HG02885 (cell line): ENCODE results near the gene MCCD1.
"Not testable (repeated sequence)": the region's sequence is repeated elsewhere in the genome, so short reads cannot be mapped to it uniquely, and the experiment has no call there.

ENCODE experiments used
- ATAC-seq: cut with Tn5 transposase; IDR thresholded peaks from one replicate; pipeline ENCODE4 v1.9.1; 2021; ENCODE audit warnings: mild to moderate bottlenecking; ENCODE audit not compliant: unreplicated experiment, poor library complexity

MCCD1 gene, protein sequence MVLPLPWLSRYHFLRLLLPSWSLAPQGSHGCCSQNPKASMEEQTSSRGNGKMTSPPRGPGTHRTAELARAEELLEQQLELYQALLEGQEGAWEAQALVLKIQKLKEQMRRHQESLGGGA

DNA sequence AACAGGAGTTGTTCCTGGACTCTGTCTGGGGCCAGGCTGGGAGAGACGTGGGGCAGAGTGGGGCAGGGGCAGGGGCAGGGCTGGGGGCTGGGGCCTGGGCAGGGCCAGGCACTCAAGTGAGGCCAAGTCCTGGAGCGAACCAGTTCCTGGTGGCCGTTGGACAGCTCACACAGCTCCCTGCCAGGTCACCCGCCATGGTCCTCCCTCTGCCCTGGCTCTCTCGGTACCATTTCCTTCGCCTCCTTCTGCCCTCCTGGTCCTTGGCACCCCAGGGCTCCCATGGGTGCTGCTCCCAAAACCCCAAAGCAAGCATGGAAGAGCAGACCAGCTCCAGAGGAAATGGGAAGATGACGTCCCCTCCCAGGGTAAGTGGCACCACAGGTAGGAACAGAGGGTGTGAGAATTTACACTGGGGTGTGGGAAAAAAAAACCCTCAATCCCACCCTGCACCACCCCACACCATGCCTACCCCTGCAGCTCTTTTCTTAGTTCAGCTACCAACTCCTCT lies at the start of gene MCCD1:
Gene MCCD1, plus strand, starts transcription at position 142 of the 508 bp plus-strand sequence. Its CDS starts 53 bp downstream, at position 195.
- no peak for ATAC-seq

DNA sequence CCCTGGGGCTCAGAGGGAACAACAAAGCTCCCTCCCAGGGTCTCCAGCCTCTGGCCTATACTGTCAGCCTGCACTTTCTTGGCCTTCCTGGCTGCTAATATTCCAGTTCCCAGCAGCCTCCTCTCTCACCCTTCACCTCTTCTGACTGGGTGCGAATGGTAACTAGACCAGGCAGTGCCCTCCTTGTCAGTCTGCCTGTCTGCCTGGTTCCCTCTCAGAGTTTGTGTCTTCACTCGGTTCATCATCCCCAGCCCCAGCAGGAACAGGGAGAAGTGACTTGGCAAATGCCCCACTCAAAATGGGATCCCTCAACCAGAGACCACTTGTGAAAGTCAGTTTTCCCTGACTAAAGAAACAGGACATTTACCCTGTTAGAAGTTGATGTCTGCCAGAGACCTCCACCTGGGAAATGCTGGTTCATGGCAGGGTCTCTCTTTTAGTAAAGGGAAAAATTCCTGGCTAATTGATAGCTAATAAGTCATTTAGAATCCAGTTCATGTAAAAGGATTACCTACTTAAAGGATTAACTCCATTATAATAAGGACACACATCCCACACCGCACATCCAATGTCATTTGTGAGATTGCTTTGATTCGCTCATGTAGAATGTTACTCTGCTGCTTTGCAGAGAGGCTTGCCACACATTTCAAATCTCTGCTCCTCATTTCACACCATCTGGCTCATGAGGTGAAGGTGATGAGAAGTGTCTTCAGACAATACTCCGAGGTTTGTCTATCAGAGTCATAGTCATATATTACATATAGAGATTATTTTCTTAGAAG lies 49.4 kb upstream of the MCCD1 start:
- ATAC-seq, result no peak

DNA sequence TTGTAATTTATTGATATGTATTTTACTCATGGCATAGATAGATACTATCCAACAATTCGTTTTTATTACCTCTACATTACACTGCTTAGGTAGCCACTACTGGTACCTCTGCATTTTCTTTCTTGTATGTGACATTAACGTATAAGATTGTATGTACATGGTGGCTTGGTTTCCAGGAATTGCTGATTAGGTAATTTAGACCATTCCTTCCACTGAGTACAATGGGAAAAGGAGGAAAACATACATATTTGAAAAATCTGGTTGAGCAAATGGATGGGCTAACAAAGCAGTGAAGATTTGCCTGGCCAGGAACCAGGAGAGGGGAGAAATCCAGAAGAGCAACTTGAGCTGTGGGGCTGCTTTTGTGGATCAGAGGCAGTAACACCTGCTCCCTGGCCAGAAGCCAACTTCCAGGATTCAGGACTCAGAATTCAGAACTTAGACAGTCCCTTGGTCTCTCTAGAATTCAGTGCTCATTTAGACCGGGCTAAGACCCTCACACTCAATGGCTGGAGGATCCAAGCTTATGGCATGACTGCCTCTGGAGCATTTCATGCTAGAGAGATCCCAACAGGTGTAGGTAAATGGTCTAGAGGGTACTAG lies 48.7 kb upstream of the MCCD1 start:
- ATAC-seq, result no peak

DNA sequence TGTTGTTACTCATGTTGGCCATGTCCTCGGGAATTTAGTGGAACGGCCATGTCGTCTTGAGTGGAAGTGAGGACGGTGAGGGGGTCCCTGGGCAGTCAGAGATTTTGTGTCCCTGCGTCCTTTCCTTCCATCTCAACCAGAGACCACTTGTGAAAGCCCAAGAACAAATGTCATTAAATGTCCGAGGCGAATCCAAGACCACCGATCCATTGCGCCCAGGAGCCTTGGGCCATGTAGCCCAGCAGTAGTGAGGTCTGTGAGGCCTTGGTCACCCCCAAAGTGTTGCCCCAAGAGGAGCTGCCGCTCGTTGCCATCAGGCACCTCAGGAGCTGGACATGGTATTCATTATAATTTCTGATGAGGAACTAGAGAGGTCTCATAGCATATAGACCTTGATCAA lies 48.2 kb upstream of the MCCD1 start:
- no peak for ATAC-seq

DNA sequence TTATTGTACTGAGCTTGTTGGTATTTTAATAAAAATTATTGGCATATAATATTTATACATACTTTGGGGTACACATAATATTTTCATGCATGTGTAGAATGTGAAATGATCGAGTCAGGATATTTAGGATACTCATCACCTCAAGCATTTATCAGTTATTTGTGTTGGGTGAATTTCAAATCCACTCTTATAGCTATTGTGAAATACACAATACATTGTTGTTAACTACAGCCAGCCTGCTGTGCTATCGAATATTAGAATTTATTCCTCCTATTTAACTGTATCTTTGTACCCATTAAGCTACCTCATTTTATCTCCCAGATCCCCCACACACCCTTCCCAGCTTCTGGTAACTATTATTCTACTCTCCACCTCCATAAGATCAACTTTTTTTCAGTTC lies 45.4 kb upstream of the MCCD1 start:
- no peak for ATAC-seq

DNA sequence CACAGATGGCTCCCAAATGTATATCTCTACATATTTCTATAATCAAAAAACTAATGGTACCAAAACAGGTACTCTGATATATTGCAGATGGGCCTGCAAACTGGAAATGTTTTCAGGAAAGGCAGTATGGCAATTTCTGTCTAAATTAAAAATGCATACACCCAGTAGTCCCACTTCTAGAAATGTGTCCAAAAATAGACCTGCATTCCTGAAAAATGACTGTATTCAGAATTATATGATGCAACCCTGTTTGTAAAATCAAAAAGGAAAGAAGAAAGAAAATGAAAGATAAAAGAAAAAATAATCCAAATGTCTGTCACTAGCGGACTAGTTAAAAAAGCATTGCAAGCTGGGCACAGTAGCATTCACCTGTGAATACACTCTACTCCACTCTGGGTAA lies 43.7 kb upstream of the MCCD1 start:
- no peak for ATAC-seq

DNA sequence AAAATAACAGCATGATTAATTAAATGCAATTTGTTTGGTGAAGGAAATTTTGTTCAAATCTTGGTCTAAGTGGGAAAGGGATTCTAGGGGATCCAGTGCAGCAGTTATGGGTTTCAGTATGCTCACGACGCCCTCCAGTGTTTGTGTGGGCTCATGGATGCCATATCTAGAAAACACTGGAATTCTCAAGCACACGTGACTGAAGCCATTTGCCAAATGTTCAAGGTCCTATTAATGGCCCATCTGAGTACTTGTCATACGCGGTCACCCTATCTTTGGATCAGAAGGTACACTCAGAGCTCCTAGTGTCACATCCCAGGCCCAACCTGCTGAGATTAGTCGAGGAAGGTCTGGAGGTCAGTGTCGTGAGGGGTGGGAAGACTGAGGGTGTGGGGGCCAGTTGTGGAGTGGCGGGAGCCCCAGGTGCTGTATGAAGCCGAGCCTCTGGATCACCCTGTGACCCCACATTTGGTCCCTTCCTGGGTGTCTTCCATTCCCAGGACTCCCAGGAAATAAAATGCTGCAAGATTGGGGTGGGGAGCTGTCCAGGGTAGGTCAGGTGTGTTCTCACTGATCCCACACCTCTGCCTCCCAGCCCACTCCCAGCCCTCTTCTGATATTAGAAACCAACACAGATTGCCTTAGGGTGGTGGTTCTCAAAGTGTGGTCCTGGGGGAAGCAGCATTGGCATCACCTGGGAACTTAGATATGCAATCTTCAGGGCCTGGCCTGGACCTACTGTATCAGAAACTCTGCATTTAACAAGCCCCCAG lies 42.5 kb upstream of the MCCD1 start:
- not testable (repeated sequence) for ATAC-seq

DNA sequence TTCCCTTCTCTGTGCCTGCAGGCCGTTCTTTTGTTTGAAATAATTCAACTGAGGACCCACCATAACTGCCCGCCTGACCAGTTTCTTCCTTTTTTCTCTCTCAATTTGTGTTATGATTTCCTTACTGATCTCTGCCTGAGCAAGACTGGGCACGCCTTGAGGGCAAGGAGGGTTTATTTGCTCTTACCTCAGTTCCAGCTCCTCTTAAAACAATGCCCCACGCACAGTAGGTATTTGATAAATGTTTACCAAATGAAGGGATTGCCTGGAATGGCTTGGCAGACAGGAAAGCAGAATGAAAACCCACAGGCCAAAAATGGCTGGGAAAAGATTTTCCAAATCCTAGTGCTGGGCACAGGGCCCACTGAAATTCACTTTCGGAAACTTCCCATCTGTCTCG lies 41.1 kb upstream of the MCCD1 start:
- ATAC-seq, result not testable (repeated sequence)

DNA sequence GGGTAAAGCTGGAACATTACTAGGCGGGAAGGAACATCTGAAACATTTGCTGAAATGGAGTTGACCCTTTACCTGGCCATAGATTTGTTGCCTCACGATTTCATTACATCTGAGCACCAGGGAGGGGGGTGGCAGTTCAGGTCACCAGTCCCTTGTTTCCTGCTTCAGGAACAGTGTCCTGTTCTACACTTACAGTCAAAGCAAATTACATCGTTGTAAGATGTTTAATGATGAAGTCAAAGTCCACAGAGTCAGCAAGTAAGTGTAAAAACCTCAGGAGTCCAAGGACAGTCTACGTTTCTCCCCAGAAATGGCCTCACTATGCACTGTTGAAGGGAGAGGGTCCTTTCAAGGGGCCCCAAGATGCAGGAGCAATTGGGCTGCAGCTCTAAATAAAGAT lies 39.7 kb upstream of the MCCD1 start:
- no peak for ATAC-seq

DNA sequence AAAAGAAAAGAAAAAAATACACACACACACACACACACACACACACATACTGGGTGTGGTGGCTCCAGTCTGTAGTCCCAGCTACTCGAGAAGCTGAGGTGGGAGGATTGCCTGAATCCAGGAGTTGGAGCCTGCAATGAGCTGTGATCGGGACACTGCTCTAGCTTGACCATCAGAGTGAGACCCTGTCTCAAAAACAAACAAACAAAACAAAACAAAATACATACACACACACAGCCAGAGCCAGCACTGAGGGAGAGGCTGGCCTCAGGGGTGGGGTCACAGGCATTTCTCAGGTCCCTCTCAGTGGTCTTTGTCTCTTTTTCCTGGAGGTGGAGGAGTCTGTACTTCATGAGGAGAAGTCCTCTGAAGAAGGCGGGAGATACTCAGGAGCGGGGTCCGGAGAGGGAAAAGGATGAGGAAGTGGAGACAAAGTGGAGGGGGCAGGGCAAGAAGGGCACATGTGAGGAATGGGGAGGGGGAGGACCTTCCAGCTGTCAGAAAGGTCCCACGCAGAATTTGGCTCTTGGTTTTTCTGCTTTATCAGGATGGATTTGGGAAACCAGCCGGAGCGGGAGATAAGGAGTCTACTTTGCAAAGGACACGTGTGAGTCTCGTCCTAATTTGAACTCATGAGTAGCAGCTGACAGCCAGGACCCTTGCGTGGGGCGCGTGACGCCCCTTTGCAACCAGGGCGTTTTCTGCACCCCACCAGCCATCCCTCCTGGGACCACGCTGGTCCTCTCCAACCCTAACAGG lies 38.5 kb upstream of the MCCD1 start:
- no peak for ATAC-seq

DNA sequence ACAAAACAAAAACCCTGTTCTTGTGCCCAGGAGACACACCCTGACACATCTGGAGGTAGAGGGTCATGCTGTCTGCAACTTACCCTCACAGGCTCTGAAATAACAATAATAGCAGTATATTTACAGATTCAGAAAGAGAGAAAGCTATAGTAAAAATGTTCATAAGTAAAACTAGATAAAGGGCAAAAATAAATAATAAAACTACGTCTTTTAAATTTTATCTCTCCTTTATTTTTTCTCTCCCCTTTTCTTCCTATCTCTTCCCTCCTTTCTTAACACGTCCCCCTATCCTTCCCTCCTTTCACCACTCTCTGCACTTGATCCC lies 35.2 kb upstream of the MCCD1 start:
- not testable (repeated sequence) for ATAC-seq

DNA sequence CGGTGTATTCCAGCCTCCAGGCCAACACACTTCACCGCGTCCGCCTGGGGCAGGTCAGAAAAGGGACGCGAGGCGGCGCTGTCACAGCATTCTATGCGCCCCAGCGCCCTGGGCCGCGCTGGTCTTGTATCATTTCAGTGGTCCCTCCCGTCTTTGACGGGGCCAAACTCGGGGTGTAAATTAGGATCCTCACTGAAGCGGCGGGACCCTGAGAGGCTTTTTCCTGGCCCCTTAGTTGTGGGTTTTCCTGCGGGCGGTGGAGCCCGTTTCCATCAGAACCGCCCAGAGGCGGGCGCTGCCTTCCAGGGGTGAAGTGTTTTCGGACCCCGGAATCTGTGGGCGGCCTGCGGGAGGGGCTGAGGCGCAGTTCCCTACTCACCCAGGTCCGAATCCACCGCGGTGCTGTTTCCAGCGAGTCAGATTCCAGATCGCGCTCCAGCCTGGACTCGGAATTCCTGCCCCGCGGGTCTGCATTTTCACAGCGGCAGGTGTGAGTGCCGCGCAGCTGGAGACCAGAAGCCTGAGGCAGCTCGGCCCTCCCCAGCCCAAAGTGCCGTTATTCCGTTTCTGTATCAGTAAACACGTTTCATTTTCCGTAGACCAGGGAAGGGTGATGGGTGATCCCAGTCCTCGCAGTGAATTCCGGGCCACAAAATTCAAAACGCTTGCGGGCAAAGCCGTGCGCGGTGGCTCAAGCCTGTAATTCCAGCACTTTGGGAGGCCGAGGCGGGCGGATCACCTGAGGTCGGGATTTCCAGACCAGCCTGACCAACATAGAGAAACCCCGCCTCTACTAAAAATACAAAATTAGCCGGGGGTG lies 34.7 kb upstream of the MCCD1 start:
- ATAC-seq, result peak; percentile 41

DNA sequence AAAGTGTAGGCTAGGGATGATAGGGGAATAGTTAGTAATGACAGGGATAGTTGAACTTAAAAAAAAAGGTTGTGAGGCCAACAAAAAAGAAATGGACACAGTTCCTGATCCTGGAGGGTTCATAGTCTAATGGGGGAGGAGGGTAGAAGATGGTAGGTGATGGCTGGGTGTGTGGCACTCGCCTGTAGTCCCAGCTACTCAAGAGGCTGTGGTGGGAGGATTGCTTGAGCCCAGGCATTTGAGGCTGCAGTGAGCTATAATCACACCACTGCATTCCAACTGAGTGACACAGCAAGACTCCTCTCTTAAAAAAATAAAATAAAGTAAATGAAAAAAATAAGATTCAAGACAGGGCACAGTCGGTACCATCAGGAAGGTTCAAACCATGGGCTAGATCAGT lies 33.2 kb upstream of the MCCD1 start:
- no peak for ATAC-seq

DNA sequence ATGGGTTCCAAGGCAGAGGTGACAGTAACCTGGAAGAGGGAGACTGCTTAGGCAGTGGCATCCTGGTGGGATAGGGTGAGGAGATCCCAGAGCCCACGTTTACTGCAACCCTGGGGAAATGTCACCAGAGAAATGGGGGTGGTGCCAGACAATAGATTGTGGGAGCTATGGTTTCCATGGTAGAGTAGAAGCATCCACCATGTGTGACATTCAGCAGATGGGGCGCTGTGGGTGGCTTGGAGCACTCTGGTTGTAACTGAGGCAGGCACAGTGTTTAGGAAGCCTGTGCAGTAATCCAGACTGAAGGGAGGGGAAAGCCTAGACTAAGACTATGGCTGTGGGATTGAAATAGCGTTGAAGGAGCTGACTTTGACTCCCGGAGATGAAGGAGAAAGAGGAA lies 31.9 kb upstream of the MCCD1 start:
- ATAC-seq, result not testable (repeated sequence)

DNA sequence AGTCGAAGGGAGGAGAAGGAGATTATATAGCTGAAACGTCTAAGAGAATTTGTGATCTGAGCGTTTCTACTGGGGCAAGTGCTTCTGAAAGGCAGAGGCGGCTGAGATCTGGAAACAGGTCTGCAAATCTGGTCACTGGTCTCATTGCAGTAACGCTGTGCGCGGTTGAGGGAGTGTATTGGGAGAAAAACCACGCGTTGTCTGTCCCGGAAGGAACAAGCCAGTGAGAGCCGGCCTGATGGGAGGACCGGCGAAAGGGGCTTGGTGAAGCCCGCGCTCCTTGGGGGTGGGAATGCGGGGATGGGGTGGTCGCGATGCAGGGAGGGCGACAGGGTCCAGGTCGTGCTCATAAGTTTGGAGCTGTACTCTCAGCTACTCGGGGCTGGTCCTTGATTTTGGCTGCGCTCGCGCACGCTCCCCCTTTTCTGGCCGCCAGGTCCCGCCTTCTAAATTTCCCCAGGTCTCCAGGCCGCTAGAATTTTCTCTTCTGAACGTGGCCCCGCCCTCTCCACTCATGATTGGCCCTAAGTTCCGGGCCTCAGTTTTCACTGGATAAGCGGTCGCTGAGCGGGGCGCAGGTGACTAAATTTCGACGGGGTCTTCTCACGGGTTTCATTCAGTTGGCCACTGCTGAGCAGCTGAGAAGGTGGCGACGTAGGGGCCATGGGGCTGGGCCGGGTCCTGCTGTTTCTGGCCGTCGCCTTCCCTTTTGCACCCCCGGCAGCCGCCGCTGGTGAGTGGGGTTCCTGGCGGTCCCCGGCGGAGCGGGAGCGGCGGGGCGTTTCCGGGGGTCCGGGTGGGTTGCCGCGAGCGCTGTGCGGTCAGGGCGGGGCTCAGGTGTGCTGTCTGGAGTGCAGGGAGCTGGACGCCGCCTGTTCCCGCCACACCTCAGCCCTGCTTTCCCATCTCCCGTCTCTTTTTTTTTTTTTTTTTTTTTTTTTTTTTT lies 31.0 kb upstream of the MCCD1 start, which contains the start of gene MICB:
Gene MICB, plus strand, starts transcription at position 615 of the 946 bp plus-strand sequence. Its CDS starts 49 bp downstream, at position 664.
- peak; percentile 63 for ATAC-seq

DNA sequence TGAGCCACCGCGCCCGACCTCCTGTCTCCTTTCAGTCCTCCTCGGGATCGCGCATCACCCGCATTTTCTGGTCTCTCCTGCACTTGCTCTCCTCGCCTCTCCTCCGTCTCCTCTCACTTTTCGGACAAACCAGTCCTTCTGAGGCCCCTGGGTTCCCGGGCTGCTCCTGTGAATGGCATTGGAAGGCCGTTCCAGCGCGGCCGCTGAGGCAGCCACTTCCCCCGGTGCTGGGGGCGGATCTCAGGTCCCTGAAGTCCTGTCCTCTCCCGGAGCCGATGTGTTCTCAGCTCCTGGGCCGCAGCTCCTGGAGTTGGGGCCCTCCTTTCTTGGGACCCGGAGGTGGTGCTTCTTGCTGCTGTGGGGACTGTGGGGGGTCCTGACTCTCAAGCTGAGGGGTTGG lies 30.0 kb upstream of the MCCD1 start:
- no peak for ATAC-seq

DNA sequence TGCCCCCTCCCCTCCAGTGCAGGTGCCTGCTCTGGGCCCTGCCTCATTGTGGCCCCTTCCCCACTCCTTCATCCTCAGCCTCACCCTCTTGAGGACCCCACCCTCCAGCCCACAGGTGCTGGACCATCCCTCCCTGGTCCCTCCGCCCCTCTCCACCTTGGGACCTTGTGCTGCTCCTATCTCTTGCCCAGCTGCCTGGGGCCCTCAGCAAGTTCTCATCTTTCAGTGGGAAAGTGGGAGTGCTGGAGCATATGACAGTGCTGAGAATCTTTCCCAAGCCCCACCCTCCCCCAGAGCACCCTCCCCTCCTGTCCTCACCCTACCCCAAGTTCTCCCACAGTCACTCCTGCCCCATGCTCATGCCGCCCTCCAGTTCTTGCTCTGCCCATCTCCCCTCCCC lies 29.1 kb upstream of the MCCD1 start:
- not testable (repeated sequence) for ATAC-seq

DNA sequence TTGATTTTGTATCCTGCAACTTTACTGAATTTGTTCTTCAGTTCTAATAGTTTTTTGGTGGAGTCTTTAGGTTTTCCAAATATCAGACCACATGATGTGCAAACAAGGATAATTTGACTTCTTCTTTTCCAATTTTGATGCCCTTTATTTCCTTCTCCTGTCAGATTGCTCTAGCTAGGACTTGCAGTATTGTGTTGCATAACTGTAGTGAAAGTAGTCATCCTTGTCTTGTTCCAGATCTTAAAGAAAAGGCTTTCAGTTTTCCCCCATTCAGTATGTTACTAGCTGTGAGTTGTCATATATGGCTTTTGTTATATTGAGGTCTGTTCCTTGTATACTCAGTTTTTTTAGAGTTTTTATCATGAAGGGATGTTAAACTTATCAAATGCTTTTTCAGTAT lies 26.2 kb upstream of the MCCD1 start:
- ATAC-seq, result no peak
